ENCODE data around the gene SOBP.

DNA sequence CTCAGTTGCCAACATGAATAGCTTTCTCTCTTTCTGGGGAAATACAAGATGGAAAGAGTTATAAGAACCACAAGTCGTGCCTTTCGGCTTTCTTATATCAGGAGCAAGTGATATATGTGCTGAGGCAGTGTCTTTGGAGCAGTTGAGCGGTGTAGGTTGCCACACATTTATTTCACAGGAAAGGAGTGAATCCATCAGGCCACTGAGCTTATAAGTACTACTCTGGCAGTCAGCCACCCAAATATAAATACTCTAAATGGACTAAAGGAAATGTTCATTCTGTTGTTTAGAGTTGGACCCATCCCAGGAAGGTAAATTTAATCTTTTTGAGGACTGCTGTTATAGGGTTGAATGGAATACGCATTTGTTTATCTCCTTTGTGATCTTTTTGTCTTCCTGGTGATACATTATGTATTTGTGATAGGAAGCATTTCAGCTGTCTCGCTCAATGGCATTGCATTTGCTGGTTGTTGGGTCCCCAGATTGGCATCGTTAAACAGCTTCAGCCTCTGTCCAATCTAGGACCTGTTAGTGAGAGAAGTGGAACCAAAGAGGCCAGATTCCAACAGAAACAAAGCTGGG lies 139.7 kb downstream of the SOBP start:
- TF ChIP-seq, protein P1, sequence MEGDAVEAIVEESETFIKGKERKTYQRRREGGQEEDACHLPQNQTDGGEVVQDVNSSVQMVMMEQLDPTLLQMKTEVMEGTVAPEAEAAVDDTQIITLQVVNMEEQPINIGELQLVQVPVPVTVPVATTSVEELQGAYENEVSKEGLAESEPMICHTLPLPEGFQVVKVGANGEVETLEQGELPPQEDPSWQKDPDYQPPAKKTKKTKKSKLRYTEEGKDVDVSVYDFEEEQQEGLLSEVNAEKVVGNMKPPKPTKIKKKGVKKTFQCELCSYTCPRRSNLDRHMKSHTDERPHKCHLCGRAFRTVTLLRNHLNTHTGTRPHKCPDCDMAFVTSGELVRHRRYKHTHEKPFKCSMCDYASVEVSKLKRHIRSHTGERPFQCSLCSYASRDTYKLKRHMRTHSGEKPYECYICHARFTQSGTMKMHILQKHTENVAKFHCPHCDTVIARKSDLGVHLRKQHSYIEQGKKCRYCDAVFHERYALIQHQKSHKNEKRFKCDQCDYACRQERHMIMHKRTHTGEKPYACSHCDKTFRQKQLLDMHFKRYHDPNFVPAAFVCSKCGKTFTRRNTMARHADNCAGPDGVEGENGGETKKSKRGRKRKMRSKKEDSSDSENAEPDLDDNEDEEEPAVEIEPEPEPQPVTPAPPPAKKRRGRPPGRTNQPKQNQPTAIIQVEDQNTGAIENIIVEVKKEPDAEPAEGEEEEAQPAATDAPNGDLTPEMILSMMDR (IDR thresholded peaks at IDR 0.05) = no peak
- TF ChIP-seq POLR2A (IDR thresholded peaks at IDR 0.05) = no peak
- no peak for TF ChIP-seq POLR2AphosphoS5 (IDR thresholded peaks at IDR 0.05)
